ENCODE measurements around the gene ELOVL6.

DNA sequence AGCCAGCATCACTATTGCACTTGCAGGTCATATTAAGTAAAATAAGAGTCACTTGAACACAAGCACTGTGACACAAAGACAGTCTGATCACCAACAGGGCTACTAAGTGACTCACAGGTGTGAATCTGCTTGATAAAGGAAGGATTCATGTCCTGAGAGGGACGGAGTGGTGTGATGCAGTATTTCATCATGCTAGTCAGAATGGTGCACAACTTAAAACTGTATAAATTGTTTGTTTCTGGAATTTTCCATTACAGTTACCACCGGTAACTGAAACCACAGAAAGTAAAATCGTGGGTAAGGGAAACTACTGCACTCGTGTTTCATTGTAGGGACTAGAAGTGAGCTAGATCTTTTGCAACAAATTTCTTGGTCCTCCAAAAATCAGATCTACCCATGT, 109.7 kb downstream of the ELOVL6 start:
- TF ChIP-seq POLR2AphosphoS5 (IDR thresholded peaks at IDR 0.05) (no peak), POLR2A (IDR thresholded peaks at IDR 0.05) (no peak)
- TF ChIP-seq, protein P1, sequence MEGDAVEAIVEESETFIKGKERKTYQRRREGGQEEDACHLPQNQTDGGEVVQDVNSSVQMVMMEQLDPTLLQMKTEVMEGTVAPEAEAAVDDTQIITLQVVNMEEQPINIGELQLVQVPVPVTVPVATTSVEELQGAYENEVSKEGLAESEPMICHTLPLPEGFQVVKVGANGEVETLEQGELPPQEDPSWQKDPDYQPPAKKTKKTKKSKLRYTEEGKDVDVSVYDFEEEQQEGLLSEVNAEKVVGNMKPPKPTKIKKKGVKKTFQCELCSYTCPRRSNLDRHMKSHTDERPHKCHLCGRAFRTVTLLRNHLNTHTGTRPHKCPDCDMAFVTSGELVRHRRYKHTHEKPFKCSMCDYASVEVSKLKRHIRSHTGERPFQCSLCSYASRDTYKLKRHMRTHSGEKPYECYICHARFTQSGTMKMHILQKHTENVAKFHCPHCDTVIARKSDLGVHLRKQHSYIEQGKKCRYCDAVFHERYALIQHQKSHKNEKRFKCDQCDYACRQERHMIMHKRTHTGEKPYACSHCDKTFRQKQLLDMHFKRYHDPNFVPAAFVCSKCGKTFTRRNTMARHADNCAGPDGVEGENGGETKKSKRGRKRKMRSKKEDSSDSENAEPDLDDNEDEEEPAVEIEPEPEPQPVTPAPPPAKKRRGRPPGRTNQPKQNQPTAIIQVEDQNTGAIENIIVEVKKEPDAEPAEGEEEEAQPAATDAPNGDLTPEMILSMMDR (IDR thresholded peaks at IDR 0.05) = no peak
